H9 (cell line): ENCODE results near the gene GNB4. TPM values are rescaled to one million over a fixed set of nuclear protein-coding genes. Genes with fewer than 3 reads are reported as not detected.

Experiments used
- DNase-seq: peaks from one replicate; pipeline ENCODE4 v3.0.0-alpha.2; 2017
- H2AFZ ChIP-seq: one replicate; pipeline ENCODE4 v1.6.1; 2013; ENCODE audit warnings: mild to moderate bottlenecking, low read length, control low read depth, moderate library complexity
- H2AK5ac ChIP-seq: 2 replicates; pipeline ENCODE4 v1.6.1; 2013; ENCODE audit warnings: low read length, control low read depth, mixed read lengths; ENCODE audit not compliant: insufficient read length
- H2BK120ac ChIP-seq: one replicate; pipeline ENCODE4 v1.6.1; 2013; ENCODE audit warnings: low read depth, mild to moderate bottlenecking, low read length, control low read depth, inconsistent platforms; ENCODE audit not compliant: poor library complexity, severe bottlenecking
- H2BK12ac ChIP-seq: 2 replicates; pipeline ENCODE4 v1.6.1; 2013; ENCODE audit warnings: low read length, control low read depth, mixed read lengths, low read depth; ENCODE audit not compliant: insufficient read length
- H2BK15ac ChIP-seq: 2 replicates; pipeline ENCODE4 v1.6.1; 2013; ENCODE audit warnings: low read depth, low read length, control low read depth
- H2BK20ac ChIP-seq: one replicate; pipeline ENCODE4 v1.6.1; 2013; ENCODE audit warnings: low read depth, mild to moderate bottlenecking, low read length, control low read depth, inconsistent platforms; ENCODE audit not compliant: poor library complexity, severe bottlenecking
- H2BK5ac ChIP-seq: 2 replicates; pipeline ENCODE4 v1.6.1; 2013; ENCODE audit warnings: low read length, control low read depth, mixed read lengths; ENCODE audit not compliant: insufficient read length
- H3K14ac ChIP-seq: 2 replicates; pipeline ENCODE4 v1.6.1; 2013; ENCODE audit warnings: low read length, control low read depth; ENCODE audit not compliant: insufficient read depth
- H3K18ac ChIP-seq: 2 replicates; pipeline ENCODE4 v1.6.1; 2013; ENCODE audit warnings: low read depth, mild to moderate bottlenecking, mixed read lengths, low read length, control low read depth; ENCODE audit not compliant: insufficient read length
- H3K23ac ChIP-seq: 2 replicates; pipeline ENCODE4 v1.6.1; 2013; ENCODE audit warnings: low read length, control low read depth, mixed read lengths, low read depth; ENCODE audit not compliant: insufficient read length
- H3K23me2 ChIP-seq: 2 replicates; pipeline ENCODE4 v1.6.1; 2013; ENCODE audit warnings: low read depth, mild to moderate bottlenecking, mixed read lengths, low read length, control low read depth; ENCODE audit not compliant: insufficient read length, poor library complexity, severe bottlenecking
- H3K27ac ChIP-seq: 2 replicates; pipeline ENCODE4 v1.5.1; 2013; ENCODE audit warnings: low read length, control low read depth, mixed read lengths, low read depth; ENCODE audit not compliant: insufficient read length
- H3K27me3 ChIP-seq: 2 replicates; pipeline ENCODE4 v1.6.1; 2013; ENCODE audit warnings: low read length, control low read depth, inconsistent platforms; ENCODE audit not compliant: insufficient read depth
- H3K4ac ChIP-seq: 2 replicates; pipeline ENCODE4 v1.6.1; 2013; ENCODE audit warnings: low read depth, mild to moderate bottlenecking, control low read depth, inconsistent platforms, low read length, moderate library complexity
- H3K4me1 ChIP-seq: 2 replicates; pipeline ENCODE4 v1.6.1; 2013; ENCODE audit warnings: low read length, control low read depth, inconsistent platforms; ENCODE audit not compliant: insufficient read depth
- H3K4me2 ChIP-seq: 2 replicates; pipeline ENCODE4 v1.6.1; 2013; ENCODE audit warnings: low read length, control low read depth, mixed read lengths; ENCODE audit not compliant: insufficient read length, insufficient read depth
- H3K56ac ChIP-seq: 2 replicates; pipeline ENCODE4 v1.6.1; 2013; ENCODE audit warnings: low read depth, mild to moderate bottlenecking, mixed read lengths, low read length, control low read depth; ENCODE audit not compliant: insufficient read length
- H3K79me1 ChIP-seq: 2 replicates; pipeline ENCODE4 v1.6.1; 2013; ENCODE audit warnings: low read depth, mild to moderate bottlenecking, moderate library complexity, low read length, control low read depth, inconsistent platforms; ENCODE audit not compliant: insufficient read depth, poor library complexity, severe bottlenecking
- H3K79me2 ChIP-seq: 2 replicates; pipeline ENCODE4 v1.6.1; 2013; ENCODE audit warnings: low read length, control low read depth, inconsistent platforms; ENCODE audit not compliant: insufficient read depth
- H3K9ac ChIP-seq: 2 replicates; pipeline ENCODE4 v1.6.1; 2013; ENCODE audit warnings: low read length, control low read depth, mixed read lengths; ENCODE audit not compliant: insufficient read length; ENCODE audit errors: extremely low read depth
- H3K9me3 ChIP-seq: one replicate; pipeline ENCODE4 v1.6.1; 2013; ENCODE audit warnings: low read depth, low read length, inconsistent platforms; ENCODE audit not compliant: control insufficient read depth
- H3T11ph ChIP-seq: one replicate; pipeline ENCODE4 v1.6.1; 2013; ENCODE audit warnings: mild to moderate bottlenecking, low read length, control low read depth, inconsistent platforms
- H4K20me1 ChIP-seq: one replicate; pipeline ENCODE4 v1.6.1; 2013; ENCODE audit not compliant: control insufficient read depth, insufficient read length, insufficient read depth
- H4K5ac ChIP-seq: 2 replicates; pipeline ENCODE4 v1.6.1; 2013; ENCODE audit warnings: low read depth, mild to moderate bottlenecking, mixed read lengths, low read length, control low read depth; ENCODE audit not compliant: insufficient read length
- H4K8ac ChIP-seq: replicated peaks from 2 replicates; pipeline ENCODE4 v1.6.1; 2013; ENCODE audit warnings: low read length, control low read depth, mixed read lengths, low read depth; ENCODE audit not compliant: insufficient read length
- H4K91ac ChIP-seq: 2 replicates; pipeline ENCODE4 v1.6.1; 2013; ENCODE audit warnings: low read depth, mild to moderate bottlenecking, moderate library complexity, mixed read lengths, low read length, control low read depth; ENCODE audit not compliant: insufficient read length
- H3K27ac Mint-ChIP-seq, 3 experiments: 2 replicates in 2 of 3; 3 replicates in 1 of 3; pipeline ENCODE4 v1.8.0; 2020 to 2021; ENCODE audit warnings: mixed read lengths in 3 of 3, mild to moderate bottlenecking in 1 of 3, moderate library complexity in 1 of 3
- H3K27me3 Mint-ChIP-seq: 2 replicates; pipeline ENCODE4 v1.8.0; 2021; ENCODE audit warnings: low read depth, mild to moderate bottlenecking, moderate library complexity, mixed read lengths
- H3K36me3 Mint-ChIP-seq, 3 experiments: 2 replicates in 2 of 3; 3 replicates in 1 of 3; pipeline ENCODE4 v1.8.0; 2020 to 2021; ENCODE audit warnings: low read depth in 3 of 3, mixed read lengths in 3 of 3; ENCODE audit not compliant: insufficient read depth in 1 of 3
- H3K4me1 Mint-ChIP-seq, 2 experiments: 2 replicates each; pipeline ENCODE4 v1.8.0; 2020; ENCODE audit warnings: mixed read lengths in 2 of 2
- H3K4me3 Mint-ChIP-seq, 2 experiments: 2 replicates in 1 of 2; 3 replicates in 1 of 2; pipeline ENCODE4 v1.8.0; 2020 to 2021; ENCODE audit warnings: mild to moderate bottlenecking in 2 of 2, mixed read lengths in 2 of 2, moderate library complexity in 1 of 2
- H3K9me3 Mint-ChIP-seq, 2 experiments: 2 replicates in 1 of 2; 3 replicates in 1 of 2; pipeline ENCODE4 v1.8.0; 2020; ENCODE audit warnings: mild to moderate bottlenecking in 2 of 2, mixed read lengths in 2 of 2, moderate library complexity in 1 of 2
- WGBS: extraction: QIAGEN DNeasy Blood & Tissue Kit; methylation state at CpG from one replicate; pipeline ENCODE4 v1.1.7; 2013; ENCODE audit warnings: missing lambda C conversion rate, low lambda C conversion rate, mixed read lengths; ENCODE audit not compliant: insufficient read length; ENCODE audit errors: extremely low coverage; 5-methylcytosine and 5-hydroxymethylcytosine counted together
- total RNA-seq: library from RNA; stranded (reverse); gene quantifications from 2 replicates; pipeline ENCODE4 v1.2.1, GENCODE V29; 2021
- TF ChIP-seq, protein P1 (sequence below): fragments of 200-600 bp; sonication (generic); conservative IDR thresholded peaks from 3 replicates; pipeline ENCODE4 v1.8.0; 2021; ENCODE audit warnings: antibody characterized with exemption, mild to moderate bottlenecking

The GNB4 gene
- total RNA-seq, 1 experiment from 2014 or later = 25.0 TPM

DNA sequence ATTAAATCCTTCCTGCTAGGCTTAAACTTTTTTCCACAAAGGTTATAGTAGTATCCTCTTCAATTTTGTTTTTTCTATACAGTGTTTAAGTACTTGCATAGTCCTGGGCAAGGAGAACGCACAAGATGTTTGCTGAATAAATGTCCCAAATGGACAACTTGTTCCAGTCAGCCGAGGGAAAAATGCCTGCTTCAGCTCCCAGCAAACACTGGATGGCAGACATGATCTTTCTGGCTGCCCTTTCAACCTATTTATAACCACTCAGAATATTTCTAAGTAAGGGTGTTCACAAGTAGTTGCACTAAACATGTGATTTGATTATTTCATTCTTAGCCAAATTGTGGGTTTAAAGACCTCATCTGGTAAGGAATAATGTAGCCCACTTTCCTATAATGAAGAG, 29.8 kb downstream of the GNB4 start:
- no peak overlapping the region for H3T11ph ChIP-seq
- no peak overlapping the region for H2BK20ac ChIP-seq
- WGBS = no CpG with 5 or more reads among the region's 2 CpGs
- H2BK15ac ChIP-seq = no peak overlapping the region
- no peaks in the 10 kb centered on the region for H3K9me3 Mint-ChIP-seq
- H3K4me2 ChIP-seq = no peak overlapping the region
- no peak overlapping the region for H3K9ac ChIP-seq
- no peak overlapping the region for H2BK120ac ChIP-seq
- no peak overlapping the region for H4K91ac ChIP-seq
- H2AK5ac ChIP-seq = no peak overlapping the region
- no peaks in the 10 kb centered on the region for H3K4me1 Mint-ChIP-seq
- no peaks in the 10 kb centered on the region for H3K4me1 ChIP-seq
- no peak overlapping the region for H3K56ac ChIP-seq
- H4K8ac ChIP-seq = no peak overlapping the region
- H4K5ac ChIP-seq = no peak overlapping the region
- H3K27ac Mint-ChIP-seq = no peak overlapping the region
- H3K27ac ChIP-seq = no peak overlapping the region
- no peak overlapping the region for H2AFZ ChIP-seq
- no peaks in the 10 kb centered on the region for H3K79me1 ChIP-seq
- no peaks in the 10 kb centered on the region for H3K27me3 ChIP-seq
- H3K18ac ChIP-seq = no peak overlapping the region
- H3K23ac ChIP-seq = no peak overlapping the region
- H3K36me3 Mint-ChIP-seq = peaks cover 4 to 25% (median 20%) of the 10 kb centered on the region in 3 experiments; a peak in 5 of 7 replicates
- no peak overlapping the region for H3K4ac ChIP-seq
- H3K14ac ChIP-seq = no peak overlapping the region
- TF ChIP-seq, protein P1, sequence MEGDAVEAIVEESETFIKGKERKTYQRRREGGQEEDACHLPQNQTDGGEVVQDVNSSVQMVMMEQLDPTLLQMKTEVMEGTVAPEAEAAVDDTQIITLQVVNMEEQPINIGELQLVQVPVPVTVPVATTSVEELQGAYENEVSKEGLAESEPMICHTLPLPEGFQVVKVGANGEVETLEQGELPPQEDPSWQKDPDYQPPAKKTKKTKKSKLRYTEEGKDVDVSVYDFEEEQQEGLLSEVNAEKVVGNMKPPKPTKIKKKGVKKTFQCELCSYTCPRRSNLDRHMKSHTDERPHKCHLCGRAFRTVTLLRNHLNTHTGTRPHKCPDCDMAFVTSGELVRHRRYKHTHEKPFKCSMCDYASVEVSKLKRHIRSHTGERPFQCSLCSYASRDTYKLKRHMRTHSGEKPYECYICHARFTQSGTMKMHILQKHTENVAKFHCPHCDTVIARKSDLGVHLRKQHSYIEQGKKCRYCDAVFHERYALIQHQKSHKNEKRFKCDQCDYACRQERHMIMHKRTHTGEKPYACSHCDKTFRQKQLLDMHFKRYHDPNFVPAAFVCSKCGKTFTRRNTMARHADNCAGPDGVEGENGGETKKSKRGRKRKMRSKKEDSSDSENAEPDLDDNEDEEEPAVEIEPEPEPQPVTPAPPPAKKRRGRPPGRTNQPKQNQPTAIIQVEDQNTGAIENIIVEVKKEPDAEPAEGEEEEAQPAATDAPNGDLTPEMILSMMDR = peak; percentile 54
- no peak for DNase-seq
- H3K9me3 ChIP-seq = no peaks in the 10 kb centered on the region
- H3K23me2 ChIP-seq = no peaks in the 10 kb centered on the region
- H3K4me3 Mint-ChIP-seq = no peak overlapping the region
- no peak overlapping the region for H2BK5ac ChIP-seq
- H4K20me1 ChIP-seq = no peaks in the 10 kb centered on the region
- H3K79me2 ChIP-seq = no peaks in the 10 kb centered on the region
- no peak overlapping the region for H2BK12ac ChIP-seq
- no peaks in the 10 kb centered on the region for H3K27me3 Mint-ChIP-seq
